H1 (cell line): ENCODE data around the gene PRPS1.

Source experiments
- EZH2 ChIP-seq: fragments of 200-600 bp; sonication (generic); IDR thresholded peaks from 2 replicates; pipeline ENCODE4 v1.7.1; 2012; ENCODE audit warnings: low read depth, mild to moderate bottlenecking, moderate library complexity, low read length, inconsistent platforms; ENCODE audit not compliant: severe bottlenecking
- RFX5 ChIP-seq: IDR thresholded peaks from 2 replicates; pipeline ENCODE4 v1.6.1; 2011; ENCODE audit warnings: low read depth, low read length, improper control_type of control experiment, borderline replicate concordance
- SIN3A ChIP-seq, 2 experiments: IDR thresholded peaks in 1 of 2; conservative IDR thresholded peaks in 1 of 2; 2 replicates each; pipeline ENCODE4 v1.6.1; 2011 to 2012; ENCODE audit warnings: low read length in 2 of 2, improper control_type of control experiment in 1 of 2, low read depth in 1 of 2, mild to moderate bottlenecking in 1 of 2
- SP1 ChIP-seq: IDR thresholded peaks from 2 replicates; pipeline ENCODE4 v1.6.1; 2011; ENCODE audit warnings: low read depth, low read length
- TF ChIP-seq, protein P1 (sequence below), 3 experiments: IDR thresholded peaks; 1 replicate in 2 of 3; 2 replicates in 1 of 3; pipeline versions ENCODE4 v1.5.1 to v1.6.1; 2011; ENCODE audit warnings: low read length in 3 of 3, mild to moderate bottlenecking in 3 of 3, inconsistent platforms in 2 of 3, low read depth in 1 of 3, moderate library complexity in 1 of 3; ENCODE audit not compliant: insufficient read depth in 1 of 3; ENCODE audit errors: control extremely low read depth in 1 of 3

DNA sequence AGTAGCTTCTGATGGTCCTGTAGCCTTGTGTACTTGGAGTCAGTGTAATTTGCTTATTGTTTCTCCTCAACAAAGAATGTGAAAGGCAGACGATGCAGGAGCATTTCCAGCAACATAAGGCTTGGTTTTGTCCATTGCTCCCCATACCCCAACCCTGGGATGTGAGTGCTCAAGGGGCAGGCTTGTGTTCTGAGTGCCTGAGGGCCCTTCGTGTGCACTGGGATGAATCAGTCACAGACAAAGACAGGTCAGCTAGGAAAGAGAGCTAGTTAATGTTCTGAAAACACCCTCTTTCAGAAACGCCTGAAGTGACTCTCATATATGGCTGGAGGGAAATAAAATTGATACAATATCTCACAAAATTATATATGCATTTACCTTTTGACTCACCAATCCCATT is 59.1 kb downstream of the PRPS1 start:
- TF ChIP-seq, protein P1, sequence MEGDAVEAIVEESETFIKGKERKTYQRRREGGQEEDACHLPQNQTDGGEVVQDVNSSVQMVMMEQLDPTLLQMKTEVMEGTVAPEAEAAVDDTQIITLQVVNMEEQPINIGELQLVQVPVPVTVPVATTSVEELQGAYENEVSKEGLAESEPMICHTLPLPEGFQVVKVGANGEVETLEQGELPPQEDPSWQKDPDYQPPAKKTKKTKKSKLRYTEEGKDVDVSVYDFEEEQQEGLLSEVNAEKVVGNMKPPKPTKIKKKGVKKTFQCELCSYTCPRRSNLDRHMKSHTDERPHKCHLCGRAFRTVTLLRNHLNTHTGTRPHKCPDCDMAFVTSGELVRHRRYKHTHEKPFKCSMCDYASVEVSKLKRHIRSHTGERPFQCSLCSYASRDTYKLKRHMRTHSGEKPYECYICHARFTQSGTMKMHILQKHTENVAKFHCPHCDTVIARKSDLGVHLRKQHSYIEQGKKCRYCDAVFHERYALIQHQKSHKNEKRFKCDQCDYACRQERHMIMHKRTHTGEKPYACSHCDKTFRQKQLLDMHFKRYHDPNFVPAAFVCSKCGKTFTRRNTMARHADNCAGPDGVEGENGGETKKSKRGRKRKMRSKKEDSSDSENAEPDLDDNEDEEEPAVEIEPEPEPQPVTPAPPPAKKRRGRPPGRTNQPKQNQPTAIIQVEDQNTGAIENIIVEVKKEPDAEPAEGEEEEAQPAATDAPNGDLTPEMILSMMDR (IDR thresholded peaks at IDR 0.05; ENCODE audit: control extremely low read depth in 1 of 3, insufficient read depth in 1 of 3, low read depth in 1 of 3, low read length in 3 of 3): no peak
- TF ChIP-seq SIN3A (conservative IDR thresholded peaks at IDR 0.05 in 1 of 2, IDR thresholded peaks at IDR 0.05 in 1 of 2; ENCODE audit: low read depth in 1 of 2, low read length in 2 of 2) (no peak), RFX5 (no peak), SP1 (no peak), EZH2 (no peak)
